Hepatocyte (in vitro differentiated cells): ENCODE results near the gene NCAPH2.

Experiments
- CTCF ChIP-seq: fragments of 200-600 bp; sonication (generic); IDR thresholded peaks from 2 replicates; pipeline ENCODE4 v1.5.1; 2016; ENCODE audit warnings: antibody characterized with exemption, mild to moderate bottlenecking; ENCODE audit not compliant: poor library complexity
- EZH2 ChIP-seq: fragments of 200-600 bp; sonication (generic); IDR thresholded peaks from 2 replicates; pipeline ENCODE4 v1.6.1; 2016; ENCODE audit warnings: antibody characterized with exemption, mild to moderate bottlenecking, borderline replicate concordance
- EZH2phosphoT487 ChIP-seq: fragments of 200-600 bp; sonication (generic); IDR thresholded peaks from one replicate; pipeline ENCODE4 v1.6.1; 2018; ENCODE audit warnings: antibody characterized with exemption, mild to moderate bottlenecking, low read depth, moderate library complexity; ENCODE audit not compliant: unreplicated experiment, severe bottlenecking

- TF ChIP-seq CTCF (no peak), EZH2 (no peak), EZH2phosphoT487 (no peak)
Measured at GRCh38 chr22:50483977-50484853, 23.8 kb upstream of the NCAPH2 start.
